BJ (cell line): Measurements from ENCODE around the gene PAXIP1. TPM values are rescaled to one million over a fixed set of nuclear protein-coding genes. Genes with fewer than 3 reads are reported as not detected.

ENCODE experiments used
- CTCF ChIA-PET: fragments of 350-600 bp; formaldehyde crosslinking; extraction: SDS; loops from one replicate; lab custom pipeline; 2021; ENCODE audit warnings: antibody characterized with exemption, inconsistent platforms; lab: Yijun Ruan, JAX
- POLR2A ChIA-PET: fragments of 300-600 bp; sonication (Branson Sonifier 250); formaldehyde crosslinking; extraction: SDS; loops from one replicate; lab custom pipeline; 2021; ENCODE audit warnings: antibody characterized with exemption; lab: Charles Lee
- DNase-seq: peaks from one replicate; pipeline ENCODE4 v3.0.0-alpha.2; 2011; ENCODE audit warnings: low read depth
- H3K27me3 ChIP-seq: 2 replicates; pipeline ENCODE4 v1.6.0; 2011; ENCODE audit warnings: low read length; ENCODE audit not compliant: control insufficient read depth, insufficient read depth
- H3K36me3 ChIP-seq: 2 replicates; pipeline ENCODE4 v1.5.1; 2011; ENCODE audit warnings: low read length; ENCODE audit not compliant: control insufficient read depth, insufficient read depth
- H3K4me3 ChIP-seq: 2 replicates; pipeline ENCODE4 v1.5.1; 2011; ENCODE audit warnings: low read depth, mild to moderate bottlenecking, control low read depth, low read length
- polyA plus RNA-seq: library from polyadenylated mRNA; depleted of rRNA; stranded (reverse); fragments of >200 nt; gene quantifications from 2 replicates; pipeline ENCODE4 v1.2.3, GENCODE V29; 2011
- TF ChIP-seq, protein P1 (sequence below): IDR thresholded peaks from 2 replicates; pipeline ENCODE4 v1.5.1; 2011; ENCODE audit warnings: low read depth, mild to moderate bottlenecking, control low read depth, inconsistent platforms, low read length, moderate library complexity; ENCODE audit not compliant: insufficient read depth

PAXIP1 gene
- polyA plus RNA-seq, 1 experiment = 4.6 TPM

DNA sequence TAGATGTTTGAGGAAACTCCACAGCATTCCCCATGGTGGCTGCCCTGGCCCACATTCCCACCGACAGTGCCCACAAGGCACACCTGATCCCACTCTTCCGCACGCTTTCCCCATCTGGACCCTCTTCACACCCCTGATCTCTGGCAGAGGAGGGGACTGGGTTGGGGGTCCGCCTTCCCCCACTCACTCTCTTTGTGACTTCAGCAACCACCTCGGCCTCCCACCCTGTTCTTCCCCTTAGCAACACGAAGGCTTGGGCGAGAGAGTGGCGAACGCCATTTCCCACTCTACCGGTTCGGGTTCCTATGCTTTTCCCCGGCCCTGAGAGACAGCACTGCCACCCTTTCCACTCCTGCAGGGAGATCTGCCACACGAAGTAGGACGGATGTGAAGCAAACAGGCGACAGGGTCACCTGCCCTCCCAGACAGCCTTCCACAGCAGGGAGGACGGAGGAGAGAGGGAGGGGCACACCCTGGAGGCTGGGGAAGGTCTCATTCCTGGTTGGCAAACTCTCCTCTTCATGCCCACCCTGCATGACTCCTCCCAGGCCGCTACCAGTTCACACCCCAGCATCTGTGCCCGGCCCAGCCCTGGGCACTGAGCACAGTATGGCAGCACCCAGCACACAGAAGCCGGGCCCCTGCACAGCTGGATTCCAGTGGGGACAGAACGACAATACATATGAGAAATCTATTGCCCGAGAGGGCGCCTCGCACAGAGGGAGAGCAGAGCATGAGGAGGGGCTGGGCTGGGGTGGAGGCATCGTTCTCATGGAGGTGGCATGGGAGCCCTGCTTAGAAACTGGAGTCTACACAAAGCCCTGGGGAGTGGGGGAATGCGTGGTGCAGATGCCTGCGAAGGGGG, 93.5 kb downstream of the PAXIP1 start:
- ChIA-PET POLR2A (no interaction called here), CTCF (no interaction called here)

DNA sequence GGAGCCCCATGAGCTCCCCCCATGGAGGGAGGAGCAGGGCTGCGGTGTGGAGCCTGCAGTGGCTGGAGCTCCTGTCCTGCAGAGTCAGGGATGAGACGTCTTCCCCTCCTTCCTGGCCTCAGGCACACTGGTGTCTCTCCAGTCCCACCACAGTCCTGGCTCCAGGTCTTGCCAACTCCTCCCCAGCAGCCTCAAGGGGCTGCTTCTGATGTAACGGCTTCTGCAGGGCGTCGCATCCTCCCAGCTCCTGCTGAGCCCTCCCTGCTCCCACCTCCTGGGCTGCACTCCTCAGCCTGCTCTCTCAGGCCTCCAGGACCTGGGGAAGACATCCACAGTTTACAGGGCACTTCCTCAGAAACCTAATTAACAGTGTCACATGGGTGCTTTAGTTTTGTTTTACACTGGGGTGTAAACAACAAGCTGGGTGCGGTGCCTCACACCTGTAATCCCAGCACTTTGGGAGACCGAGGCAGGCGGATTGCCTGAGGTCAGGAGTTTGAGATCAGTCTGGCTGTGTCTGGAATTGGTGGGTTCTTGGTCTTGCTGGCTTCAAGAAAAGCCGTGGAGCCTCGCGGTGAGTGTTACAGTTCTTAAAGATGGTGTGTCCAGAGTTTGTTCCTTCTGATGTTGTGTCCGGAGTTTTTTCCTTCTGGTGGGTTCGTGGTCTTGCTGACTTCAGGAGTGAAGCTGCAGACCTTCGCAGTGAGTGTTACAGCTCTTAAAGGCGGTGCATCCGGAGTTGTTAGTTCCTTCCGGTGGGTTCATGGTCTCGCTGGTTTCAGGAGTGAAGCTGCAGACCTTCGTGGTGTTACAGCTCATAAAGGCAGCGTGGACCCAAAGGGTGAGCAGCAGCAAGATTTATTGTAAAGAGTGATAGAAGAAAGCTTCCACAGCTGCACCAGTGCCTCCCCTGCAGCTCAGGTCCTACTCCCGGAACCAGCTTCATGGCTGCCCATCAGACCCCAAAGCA, 95.0 kb downstream of the PAXIP1 start:
- ChIA-PET CTCF (no interaction called here), POLR2A (no interaction called here)
- Histone ChIP-seq H3K4me3 (no peak overlapping the region), H3K36me3 (no peaks in the 10 kb centered on the region), H3K27me3 (no peaks in the 10 kb centered on the region)
- TF ChIP-seq, protein P1, sequence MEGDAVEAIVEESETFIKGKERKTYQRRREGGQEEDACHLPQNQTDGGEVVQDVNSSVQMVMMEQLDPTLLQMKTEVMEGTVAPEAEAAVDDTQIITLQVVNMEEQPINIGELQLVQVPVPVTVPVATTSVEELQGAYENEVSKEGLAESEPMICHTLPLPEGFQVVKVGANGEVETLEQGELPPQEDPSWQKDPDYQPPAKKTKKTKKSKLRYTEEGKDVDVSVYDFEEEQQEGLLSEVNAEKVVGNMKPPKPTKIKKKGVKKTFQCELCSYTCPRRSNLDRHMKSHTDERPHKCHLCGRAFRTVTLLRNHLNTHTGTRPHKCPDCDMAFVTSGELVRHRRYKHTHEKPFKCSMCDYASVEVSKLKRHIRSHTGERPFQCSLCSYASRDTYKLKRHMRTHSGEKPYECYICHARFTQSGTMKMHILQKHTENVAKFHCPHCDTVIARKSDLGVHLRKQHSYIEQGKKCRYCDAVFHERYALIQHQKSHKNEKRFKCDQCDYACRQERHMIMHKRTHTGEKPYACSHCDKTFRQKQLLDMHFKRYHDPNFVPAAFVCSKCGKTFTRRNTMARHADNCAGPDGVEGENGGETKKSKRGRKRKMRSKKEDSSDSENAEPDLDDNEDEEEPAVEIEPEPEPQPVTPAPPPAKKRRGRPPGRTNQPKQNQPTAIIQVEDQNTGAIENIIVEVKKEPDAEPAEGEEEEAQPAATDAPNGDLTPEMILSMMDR = no peak
- DNase-seq = no peak

More for the DNA sequence above, 93.5 kb downstream of the PAXIP1 start:
- DNase-seq = no peak
- Histone ChIP-seq H3K4me3 (no peak overlapping the region), H3K27me3 (no peaks in the 10 kb centered on the region), H3K36me3 (no peaks in the 10 kb centered on the region)
- TF ChIP-seq, protein P1 = no peak

DNA sequence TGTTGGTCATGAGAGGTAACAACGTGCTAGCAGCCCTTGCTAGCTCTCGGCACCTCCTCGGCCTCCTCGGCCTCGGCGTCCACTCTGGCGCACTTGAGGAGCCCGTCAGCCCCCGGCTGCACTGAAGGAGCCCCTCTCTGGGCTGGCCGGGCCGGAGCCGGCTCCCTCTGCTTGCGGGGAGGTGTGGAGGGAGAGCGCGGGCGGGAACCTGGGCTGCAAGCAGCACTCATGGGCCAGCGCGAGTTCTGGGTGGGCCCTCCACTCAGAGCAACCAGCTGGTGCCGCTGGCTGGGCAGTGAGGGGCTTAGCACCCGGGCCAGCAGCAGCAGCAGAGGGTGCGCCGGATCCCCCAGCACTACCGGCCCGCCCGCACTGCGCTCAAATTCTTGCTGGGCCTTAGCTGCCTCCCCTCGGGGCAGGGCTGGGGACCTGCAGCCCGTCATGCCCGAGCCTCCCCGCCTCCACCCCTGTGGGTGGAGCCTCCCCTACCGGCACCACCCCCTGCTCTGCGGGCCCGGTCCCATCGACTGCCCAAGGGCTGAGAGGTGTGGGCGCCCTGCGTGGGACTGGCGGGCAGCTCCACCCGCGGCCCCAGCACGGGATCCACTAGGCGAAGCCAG, 96.1 kb downstream of the PAXIP1 start:
- TF ChIP-seq, protein P1 = no peak
- Histone ChIP-seq H3K27me3 (no peaks in the 10 kb centered on the region), H3K4me3 (no peak overlapping the region), H3K36me3 (no peaks in the 10 kb centered on the region)
- DNase-seq = no peak
- CTCF ChIA-PET = no interaction called here
- POLR2A ChIA-PET = no interaction called here

DNA sequence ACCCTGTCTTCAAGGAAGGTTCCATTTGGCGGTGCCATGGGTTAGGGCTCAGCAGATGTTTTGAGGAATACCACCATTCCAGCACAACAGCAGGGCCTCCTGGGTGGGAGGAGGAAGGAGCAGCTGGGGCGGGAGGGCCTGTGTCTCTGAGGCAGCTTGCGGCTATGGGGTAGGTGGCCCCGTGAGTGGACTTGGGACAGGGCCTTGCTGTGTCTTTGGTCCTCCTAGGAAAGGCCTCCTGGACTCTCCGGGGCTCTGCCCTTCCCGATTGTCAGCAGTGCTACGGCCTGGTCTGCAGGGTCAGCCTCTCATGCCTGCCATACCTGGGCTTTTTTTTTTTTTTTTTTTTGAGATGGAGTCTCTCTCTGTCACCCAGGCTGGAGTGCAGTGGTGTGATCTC, 96.7 kb downstream of the PAXIP1 start:
- TF ChIP-seq, protein P1 = no peak
- ChIA-PET POLR2A (no interaction called here), CTCF (no interaction called here)
- no peak for DNase-seq
- Histone ChIP-seq H3K4me3 (no peak overlapping the region), H3K36me3 (no peaks in the 10 kb centered on the region), H3K27me3 (no peaks in the 10 kb centered on the region)
